BE2C (cell line): ENCODE data around the gene RICTOR.
A peak's percentile ranks its signal among the peaks of the same experiment; 100 is the strongest.

Experiments used
- DNase-seq: peaks from one replicate; pipeline ENCODE4 v3.0.0-alpha.2; 2020
- H3K27me3 ChIP-seq: fragments of 250-450 bp; sonication (Bioruptor Pico); 2 replicates; pipeline ENCODE4 v1.5.1; 2020; ENCODE audit warnings: mild to moderate bottlenecking
- H3K36me3 ChIP-seq: fragments of 250-450 bp; sonication (Bioruptor Pico); 2 replicates; pipeline ENCODE4 v1.5.1; 2020; ENCODE audit warnings: mild to moderate bottlenecking
- H3K4me1 ChIP-seq: fragments of 250-450 bp; sonication (Bioruptor Pico); 2 replicates; pipeline ENCODE4 v1.5.1; 2020
- H3K4me3 ChIP-seq: 2 replicates; pipeline ENCODE4 v1.5.1; 2011; ENCODE audit warnings: low read depth, low read length
- H3K9me3 ChIP-seq: fragments of 250-450 bp; sonication (Bioruptor Pico); 2 replicates; pipeline ENCODE4 v1.5.1; 2020
- CTCF ChIP-seq: IDR thresholded peaks from 2 replicates; pipeline ENCODE4 v1.5.1; 2012; ENCODE audit warnings: mild to moderate bottlenecking, low read depth, low read length

Gene RICTOR

GRCh38 chr5:38929838-38930237 is 144.4 kb downstream of the RICTOR start:
- DNase-seq, result no peak
- Histone ChIP-seq H3K27me3 (no peaks in the 10 kb centered on the region), H3K4me1 (no peaks in the 10 kb centered on the region; the same call in 1 of the 2 replicates), H3K4me3 (no peak overlapping the region), H3K36me3 (no peaks in the 10 kb centered on the region), H3K9me3 (no peaks in the 10 kb centered on the region)
- TF ChIP-seq CTCF, result no peak

- H3K4me1 ChIP-seq, result no peaks in the 10 kb centered on the region; the same call in 1 of the 2 replicates
- H3K27me3 ChIP-seq, result no peaks in the 10 kb centered on the region; the same call in none of the 2 replicates
- H3K4me3 ChIP-seq, result no peak overlapping the region
- no peaks in the 10 kb centered on the region for H3K9me3 ChIP-seq
- no peak for DNase-seq
- no peaks in the 10 kb centered on the region for H3K36me3 ChIP-seq
- no peak for TF ChIP-seq CTCF
Observed at GRCh38 chr5:38927470-38927869, 146.7 kb downstream of the RICTOR start.

GRCh38 chr5:38926121-38926520 is 148.1 kb downstream of the RICTOR start:
- Histone ChIP-seq H3K9me3 (no peaks in the 10 kb centered on the region), H3K36me3 (no peaks in the 10 kb centered on the region), H3K27me3 (no peaks in the 10 kb centered on the region; the same call in none of the 2 replicates), H3K4me3 (no peak overlapping the region), H3K4me1 (no peaks in the 10 kb centered on the region)
- TF ChIP-seq CTCF, result no peak
- no peak for DNase-seq

- H3K4me1 ChIP-seq, result no peaks in the 10 kb centered on the region
- no peaks in the 10 kb centered on the region for H3K9me3 ChIP-seq
- TF ChIP-seq CTCF, result no peak
- H3K4me3 ChIP-seq, result no peak overlapping the region
- H3K27me3 ChIP-seq, result peaks cover 2% of the 10 kb centered on the region
- H3K36me3 ChIP-seq, result no peaks in the 10 kb centered on the region
- no peak for DNase-seq
Observed at GRCh38 chr5:38925154-38925925, 148.9 kb downstream of the RICTOR start.

- Histone ChIP-seq H3K4me3 (no peak overlapping the region), H3K9me3 (no peaks in the 10 kb centered on the region), H3K4me1 (no peaks in the 10 kb centered on the region), H3K36me3 (no peaks in the 10 kb centered on the region), H3K27me3 (peaks cover 7% of the 10 kb centered on the region)
- no peak for DNase-seq
- TF ChIP-seq CTCF, result no peak
Observed at GRCh38 chr5:38923661-38924451, 150.3 kb downstream of the RICTOR start.

- Histone ChIP-seq H3K36me3 (no peaks in the 10 kb centered on the region), H3K4me3 (no peak overlapping the region), H3K4me1 (no peaks in the 10 kb centered on the region), H3K9me3 (no peaks in the 10 kb centered on the region), H3K27me3 (peaks cover 7% of the 10 kb centered on the region)
- peak; percentile 65 for DNase-seq
- peak; percentile 98 for TF ChIP-seq CTCF
Observed at GRCh38 chr5:38922199-38922598, 152.0 kb downstream of the RICTOR start.
